Lung (tissue), 12 donors: ENCODE data around the gene SLC12A2. TPM values are rescaled to one million over a fixed set of nuclear protein-coding genes. Genes with fewer than 3 reads are reported as not detected.

Source experiments
- ATAC-seq: fragments of 200-7000 bp; cut with Tn5 transposase; one replicate; pipeline ENCODE4 v1.9.1; 2020; ENCODE audit warnings: moderate number of reproducible peaks; ENCODE audit not compliant: insufficient read depth, low FRiP score
- DNase-seq, 3 donors: peaks; one replicate each; pipeline ENCODE4 v3.0.0-alpha.2; 2013 to 2017
- H3K27ac ChIP-seq, 2 donors: one replicate each; pipeline ENCODE4 v1.5.1; 2013; ENCODE audit warnings: mild to moderate bottlenecking in 2 of 2, moderate library complexity in 2 of 2, control low read depth in 1 of 2, inconsistent platforms in 1 of 2, low read depth in 1 of 2, low read length in 1 of 2
- H3K27me3 ChIP-seq, 3 donors: one replicate each; pipeline ENCODE4 v1.5.1; 2013; ENCODE audit warnings: low read length in 2 of 3; ENCODE audit not compliant: control insufficient read depth in 3 of 3, insufficient read depth in 3 of 3
- H3K36me3 ChIP-seq, 4 donors: one replicate each; pipeline ENCODE4 v1.5.1; 2013; ENCODE audit warnings: low read length in 4 of 4, mild to moderate bottlenecking in 1 of 4, moderate library complexity in 1 of 4; ENCODE audit not compliant: control insufficient read depth in 4 of 4, insufficient read depth in 4 of 4
- H3K4me1 ChIP-seq, 5 donors: one replicate each; pipeline ENCODE4 v1.5.1; 2013; ENCODE audit warnings: low read length in 5 of 5, mild to moderate bottlenecking in 2 of 5, moderate library complexity in 1 of 5; ENCODE audit not compliant: control insufficient read depth in 5 of 5, insufficient read depth in 5 of 5
- H3K4me3 ChIP-seq: one replicate; pipeline ENCODE4 v1.5.1; 2013; ENCODE audit warnings: mild to moderate bottlenecking, control low read depth, moderate library complexity
- H3K9ac ChIP-seq, 2 donors: one replicate each; pipeline ENCODE4 v1.5.1; 2013; ENCODE audit warnings: low read length in 2 of 2, control low read depth in 1 of 2; ENCODE audit not compliant: insufficient read depth in 1 of 2
- H3K9me3 ChIP-seq, 4 donors: one replicate each; pipeline ENCODE4 v1.5.1; 2013; ENCODE audit warnings: low read length in 3 of 4, mild to moderate bottlenecking in 1 of 4, moderate library complexity in 1 of 4; ENCODE audit not compliant: control insufficient read depth in 4 of 4, insufficient read depth in 3 of 4
- CTCF ChIP-seq: IDR thresholded peaks from 2 replicates; pipeline ENCODE4 v1.5.1; 2012; ENCODE audit warnings: mild to moderate bottlenecking; ENCODE audit errors: control extremely low read depth, extremely low read depth
- WGBS, 2 donors: extraction: QIAGEN DNeasy Blood & Tissue Kit; methylation state at CpG; one replicate each; pipeline ENCODE4 v1.1.7; 2013; 5-methylcytosine and 5-hydroxymethylcytosine counted together
- polyA plus RNA-seq, 2 donors: library from polyadenylated mRNA; stranded (reverse); fragments of 200-250 nt; gene quantifications; one replicate each; pipeline ENCODE4 v1.2.1, GENCODE V29; 2013
- total RNA-seq, 2 donors: library from RNA; depleted of rRNA in 1 of 2; stranded (reverse); fragments of >200 nt in 1 of 2; gene quantifications; one replicate each; pipeline ENCODE4 v1.2.1, GENCODE V29; 2014 to 2021
- donor health status: control.
- donor health status: control.
- donor health status: Bipolar disorder and iron deficiency.
- donor health status: healthy.
- donor health status: DM: yes; HTN: yes; CAD: no.

SLC12A2 gene
- total and polyA plus RNA-seq, 4 donors, result 2.8 to 87.1 (median 16.4) TPM

- WGBS, 2 donors, result 64 to 68% methylated on average over 4 of the region's 4 CpGs
- no peak for TF ChIP-seq CTCF
- peaks cover 0 to 5% (median 0%) of the 10 kb centered on the region in 5 donors for H3K4me1 ChIP-seq
- no peak overlapping the region for H3K9ac ChIP-seq
- H3K27ac ChIP-seq, result no peak overlapping the region
- H3K27me3 ChIP-seq, result no peaks in the 10 kb centered on the region
- H3K4me3 ChIP-seq, result no peak overlapping the region
- peak; percentile 24 to 65 (median 29) for DNase-seq
- H3K36me3 ChIP-seq, result peaks cover 1 to 12% (median 10%) of the 10 kb centered on the region in 4 donors
- no peak for ATAC-seq
- H3K9me3 ChIP-seq, result peaks cover 0 to 3% (median 1%) of the 10 kb centered on the region in 4 donors
These were observed 38.1 kb downstream of the SLC12A2 start for GRCh38 chr5:128121651-128122050.

- 94 to 97% methylated on average over 1 of the region's 1 CpG for WGBS, 2 donors
- H3K27ac ChIP-seq, result no peak overlapping the region
- H3K9ac ChIP-seq, result no peak overlapping the region
- H3K36me3 ChIP-seq, result peaks cover 0 to 5% (median 0%) of the 10 kb centered on the region in 4 donors
- peaks cover 0 to under 1% (median under 1%) of the 10 kb centered on the region in 4 donors for H3K9me3 ChIP-seq
- H3K4me3 ChIP-seq, result no peak overlapping the region
- H3K27me3 ChIP-seq, result no peaks in the 10 kb centered on the region
- no peak for ATAC-seq
- no peak for TF ChIP-seq CTCF
- peaks cover 0 to 5% (median 0%) of the 10 kb centered on the region in 5 donors for H3K4me1 ChIP-seq
- no peak for DNase-seq
These were observed 40.4 kb downstream of the SLC12A2 start for GRCh38 chr5:128123936-128124335.

- no peak overlapping the region for H3K9ac ChIP-seq
- H3K36me3 ChIP-seq, result peaks cover 0 to 8% (median 3%) of the 10 kb centered on the region in 4 donors
- H3K27me3 ChIP-seq, result no peaks in the 10 kb centered on the region
- TF ChIP-seq CTCF, result no peak
- DNase-seq (no peak), ATAC-seq (no peak)
- 89 to 92% methylated on average over 2 of the region's 2 CpGs for WGBS, 2 donors
- no peaks in the 10 kb centered on the region for H3K9me3 ChIP-seq
- no peak overlapping the region for H3K4me3 ChIP-seq
- H3K4me1 ChIP-seq, result peaks cover 0 to 5% (median 0%) of the 10 kb centered on the region in 5 donors
- no peak overlapping the region for H3K27ac ChIP-seq
These were observed 42.7 kb downstream of the SLC12A2 start for GRCh38 chr5:128126241-128126640.

- Histone ChIP-seq H3K4me3 (no peak overlapping the region), H3K27me3 (no peaks in the 10 kb centered on the region), H3K9ac (no peak overlapping the region), H3K36me3 (peaks cover 2 to 14% (median 8%) of the 10 kb centered on the region in 4 donors), H3K27ac (no peak overlapping the region), H3K9me3 (no peaks in the 10 kb centered on the region), H3K4me1 (no peaks in the 10 kb centered on the region)
- ATAC-seq, result no peak
- 87 to 94% methylated on average over 1 of the region's 1 CpG for WGBS, 2 donors
- no peak for TF ChIP-seq CTCF
- DNase-seq, result no peak
These were observed 48.9 kb downstream of the SLC12A2 start for GRCh38 chr5:128132499-128132898.
